ENCODE results near the gene C1orf105.
"Not testable (repeated sequence)": the region's sequence is repeated elsewhere in the genome, so short reads cannot be mapped to it uniquely, and the experiment has no call there.

Gene C1orf105

DNA sequence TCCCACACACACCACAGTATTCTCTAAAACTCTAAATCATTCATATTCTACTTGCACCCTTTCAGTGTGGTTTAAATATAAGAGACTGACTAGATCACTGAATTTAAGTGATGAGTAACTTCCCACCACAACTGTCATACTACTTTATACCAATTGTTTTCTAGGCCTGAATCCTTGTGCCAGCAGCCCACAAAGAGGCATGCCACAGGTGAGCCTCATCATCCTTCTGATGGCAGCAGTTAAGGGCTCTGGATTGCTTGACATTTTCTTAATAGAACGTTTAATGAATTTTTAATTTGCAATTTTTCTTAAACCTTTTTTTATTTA is 9.6 kb downstream of the C1orf105 start:
- DNase-seq, result no peak

DNA sequence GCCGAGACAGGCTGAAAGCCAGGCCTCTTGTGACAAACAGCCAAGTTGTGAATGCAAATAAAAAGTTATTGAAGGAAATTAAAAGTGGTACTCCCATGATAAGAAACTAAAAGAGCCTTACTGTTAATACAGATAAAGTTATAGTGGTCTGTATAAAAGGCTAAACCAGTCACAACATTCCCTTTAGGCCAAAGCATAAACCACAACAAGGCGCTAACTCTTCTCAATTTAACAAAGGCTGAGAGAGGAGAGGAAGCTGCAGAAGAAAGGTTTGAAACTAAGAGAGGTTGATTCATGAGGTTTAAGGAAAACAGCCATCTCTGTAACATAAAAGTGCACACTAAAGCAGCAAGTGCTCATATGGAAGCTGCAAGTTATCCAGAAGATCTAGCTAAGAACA is 10.7 kb downstream of the C1orf105 start:
- DNase-seq, result no peak

- DNase-seq, result no peak
Observed at GRCh38 chr1:172431721-172432192, 11.3 kb downstream of the C1orf105 start.

DNA sequence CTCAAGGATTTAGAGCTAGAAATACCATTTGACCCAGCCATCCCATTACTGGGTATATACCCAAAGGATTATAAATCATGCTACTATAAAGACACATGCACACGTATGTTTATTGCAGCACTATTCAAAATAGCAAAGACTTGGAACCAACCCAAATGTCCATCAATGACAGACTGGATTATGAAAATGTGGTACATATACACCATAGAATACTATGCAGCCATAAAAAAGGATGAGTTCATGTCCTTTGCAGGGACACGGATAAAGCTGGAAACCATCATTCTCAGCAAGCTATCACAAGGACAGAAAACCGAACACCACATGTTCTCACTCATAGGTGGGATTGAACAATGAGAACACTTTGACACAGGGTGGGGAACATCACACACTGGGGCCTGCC is 16.7 kb downstream of the C1orf105 start:
- DNase-seq, result not testable (repeated sequence)

GRCh38 chr1:172442404-172442803 is 21.9 kb downstream of the C1orf105 start:
- DNase-seq, result no peak

DNA sequence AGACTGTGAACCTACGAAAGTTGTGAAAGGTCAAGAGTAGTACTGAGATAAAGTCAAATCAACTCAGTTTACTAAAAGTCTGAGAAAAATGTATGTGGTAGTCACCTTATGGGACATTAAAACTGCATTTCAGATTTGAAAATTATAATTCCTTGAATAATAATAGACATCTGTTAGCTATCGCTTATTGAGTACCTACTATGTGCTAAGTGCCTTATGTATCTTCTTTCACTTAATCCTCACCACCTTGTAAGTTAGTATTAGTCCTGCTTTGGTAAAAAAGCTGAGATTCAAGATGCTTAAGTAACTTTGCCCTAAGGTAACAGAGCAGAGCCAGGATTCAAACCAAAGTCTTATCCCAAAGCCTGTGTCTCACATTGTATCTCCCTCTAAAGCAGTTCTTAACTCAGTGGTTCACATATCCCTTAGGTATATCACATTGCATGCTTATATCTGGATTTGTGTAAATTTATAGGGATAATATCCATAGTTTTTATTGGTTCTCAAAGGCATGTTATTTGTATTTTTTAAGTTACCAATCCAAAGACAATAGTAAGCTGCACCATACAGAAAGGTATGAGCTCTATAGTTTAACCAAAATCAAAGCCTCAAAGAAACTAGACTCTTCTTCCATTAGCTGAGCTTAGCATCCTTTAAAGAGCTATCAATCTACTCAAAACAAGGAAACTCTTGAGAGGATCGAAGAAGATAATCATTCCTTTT is 22.5 kb downstream of the C1orf105 start:
- DNase-seq, result no peak

DNA sequence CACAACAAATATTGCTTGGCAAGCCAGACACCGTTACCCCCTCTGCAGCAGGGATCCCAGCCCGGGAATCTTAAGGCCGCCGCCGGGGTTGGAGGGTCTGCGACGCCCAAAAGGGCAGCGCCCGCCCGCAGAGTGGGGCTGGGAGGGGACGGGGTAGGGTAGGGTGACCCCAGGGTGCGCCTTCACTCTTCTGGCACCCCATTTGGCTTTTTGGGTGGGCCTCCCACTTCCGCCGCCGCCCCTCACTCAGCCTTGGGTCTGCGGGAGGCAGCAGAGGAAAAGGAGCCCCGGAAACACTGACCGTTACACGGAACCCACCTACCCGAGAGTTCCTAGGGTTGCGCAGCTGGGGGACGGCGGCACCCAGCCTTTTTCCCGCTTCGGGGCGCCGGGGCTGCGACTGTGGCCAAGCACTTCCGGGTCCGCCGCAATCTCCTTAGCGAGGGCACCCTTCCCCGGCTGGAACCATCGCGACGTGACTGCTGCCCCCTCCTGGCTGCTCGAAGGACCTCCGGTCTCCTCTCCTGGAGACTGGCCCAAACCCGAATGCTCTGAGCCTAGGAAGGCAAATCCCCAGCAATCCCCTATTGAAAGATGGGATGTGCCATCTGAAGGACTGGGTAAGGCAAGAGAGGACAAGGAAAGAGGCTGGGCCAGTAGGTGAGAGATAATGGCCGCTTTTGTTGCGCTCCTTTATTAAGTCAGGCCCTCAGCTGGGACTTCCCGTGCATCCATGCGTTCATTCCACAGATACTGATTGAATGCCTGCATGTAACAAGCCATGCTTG is 23.4 kb downstream of the C1orf105 start, which contains the start of gene PIGC:
PIGC (minus strand) TSS at position 404 of the 788 bp plus-strand sequence. CDS start 1,447 bp downstream, outside the sequence.
- peak; percentile 49 for DNase-seq

GRCh38 chr1:172446547-172446946 is 26.1 kb downstream of the C1orf105 start:
- DNase-seq, result no peak

- DNase-seq, result no peak
Observed at GRCh38 chr1:172447641-172448040, 27.2 kb downstream of the C1orf105 start.

DNA sequence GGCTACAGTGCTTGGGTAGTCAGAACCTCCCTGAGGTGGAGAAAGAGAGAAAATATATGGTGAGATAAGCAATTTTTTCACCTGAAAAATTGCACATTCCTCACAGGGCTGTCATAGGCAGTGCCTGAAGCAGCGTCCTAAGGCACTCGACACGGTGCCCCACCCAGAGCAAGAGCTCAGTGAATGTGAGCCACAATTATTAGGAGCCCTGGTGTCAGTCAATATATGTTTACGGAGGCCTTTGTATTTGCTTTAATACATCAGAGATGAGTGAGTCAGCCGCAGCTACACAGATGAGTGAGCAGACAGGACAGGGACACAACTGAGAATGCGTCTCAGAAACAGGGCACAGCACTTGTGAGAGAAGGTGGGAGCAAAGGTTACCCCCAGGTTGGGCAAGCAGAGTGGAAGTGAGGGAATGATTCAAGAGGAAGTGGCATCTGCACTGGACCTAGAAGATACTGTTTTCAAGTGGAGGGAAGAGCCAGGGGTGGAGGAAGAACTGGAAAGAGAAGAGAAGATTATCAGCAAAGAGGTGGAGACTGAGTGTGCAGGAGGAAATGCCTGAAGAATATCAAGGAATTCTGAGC is 28.6 kb downstream of the C1orf105 start:
- no peak for DNase-seq

- DNase-seq, result no peak
Observed at GRCh38 chr1:172449585-172450523, 29.4 kb downstream of the C1orf105 start.

DNA sequence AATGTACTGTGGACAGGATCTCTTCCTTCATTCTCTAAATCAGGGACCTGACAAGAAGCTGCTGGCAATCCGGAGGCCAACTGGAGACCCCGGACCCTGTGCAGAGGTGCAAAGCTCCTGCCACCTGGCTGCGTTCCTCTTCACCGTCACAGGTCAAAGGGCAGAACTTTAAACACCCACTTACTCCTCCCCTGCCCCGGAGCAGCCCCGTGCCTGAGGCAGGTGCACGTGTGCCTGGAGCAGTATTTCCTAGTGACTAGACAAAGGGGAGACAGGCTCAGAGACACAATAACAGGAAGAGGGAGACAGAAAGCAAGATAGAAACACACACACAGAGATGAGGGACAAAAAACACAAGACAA is 30.0 kb downstream of the C1orf105 start:
- DNase-seq, result no peak

GRCh38 chr1:172451002-172451443 is 30.5 kb downstream of the C1orf105 start:
- no peak for DNase-seq

GRCh38 chr1:172452536-172453152 is 32.2 kb downstream of the C1orf105 start:
- DNase-seq, result no peak

DNA sequence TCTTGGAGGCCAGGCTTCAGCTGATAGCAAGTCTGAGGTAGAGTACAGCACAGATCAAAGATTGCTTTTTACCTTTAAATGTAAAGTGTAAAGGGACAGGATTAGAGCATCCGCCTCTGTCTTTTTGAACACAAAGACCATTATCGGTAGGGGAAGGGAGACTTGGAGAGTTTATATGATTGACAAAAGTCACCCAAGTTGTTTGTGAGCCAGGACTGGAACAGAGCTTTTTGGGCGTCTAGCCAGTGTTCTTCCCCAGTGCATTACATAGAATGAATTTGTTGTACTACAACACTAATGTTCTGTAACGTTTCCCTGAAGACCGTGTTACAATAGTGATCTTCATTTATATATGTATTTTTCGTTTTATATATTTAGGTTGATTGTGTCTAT is 32.7 kb downstream of the C1orf105 start:
- no peak for DNase-seq

GRCh38 chr1:172453607-172454006 is 33.1 kb downstream of the C1orf105 start:
- DNase-seq, result no peak

DNA sequence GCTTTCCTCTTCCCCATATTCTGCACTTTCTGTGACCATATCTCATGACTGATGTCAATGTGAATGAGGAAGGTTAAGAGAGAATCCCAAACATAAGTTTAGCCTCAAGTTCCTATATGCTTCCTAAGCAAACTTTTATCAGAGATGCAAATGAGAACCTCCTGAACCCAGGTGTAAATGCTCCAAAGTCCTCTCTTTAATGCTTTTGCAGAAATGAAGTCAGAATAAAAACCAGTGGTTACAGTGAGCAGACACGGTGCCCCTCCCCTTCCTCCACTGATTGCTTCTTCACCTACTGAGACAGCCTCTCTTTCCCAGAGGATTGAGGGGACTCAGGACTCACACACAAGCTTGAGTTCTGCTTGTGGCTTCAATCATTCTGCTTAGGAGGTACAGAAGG is 35.0 kb downstream of the C1orf105 start:
- DNase-seq, result no peak

DNA sequence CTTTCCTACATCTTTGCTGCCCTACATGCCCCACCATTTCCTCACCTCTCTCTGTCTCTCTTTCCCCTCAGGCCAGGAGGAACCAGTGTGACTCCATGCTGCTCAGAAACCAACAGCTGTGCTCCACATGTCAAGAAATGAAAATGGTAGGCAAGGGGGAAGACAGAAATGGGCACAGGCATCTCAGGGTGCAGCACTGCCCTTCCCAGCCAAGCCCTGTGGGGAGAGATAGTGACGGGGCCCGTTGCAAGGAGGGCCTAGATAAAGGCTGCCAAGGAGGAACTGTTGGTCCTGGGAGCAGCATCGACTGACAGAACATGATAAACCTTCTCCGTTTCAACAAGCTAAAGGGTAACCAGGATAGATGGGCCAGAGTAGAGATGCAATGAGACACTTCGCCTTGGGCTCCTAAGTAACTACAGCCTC is 35.9 kb downstream of the C1orf105 start:
- no peak for DNase-seq

GRCh38 chr1:172457479-172458130 is 37.1 kb downstream of the C1orf105 start:
- DNase-seq, result no peak

DNA sequence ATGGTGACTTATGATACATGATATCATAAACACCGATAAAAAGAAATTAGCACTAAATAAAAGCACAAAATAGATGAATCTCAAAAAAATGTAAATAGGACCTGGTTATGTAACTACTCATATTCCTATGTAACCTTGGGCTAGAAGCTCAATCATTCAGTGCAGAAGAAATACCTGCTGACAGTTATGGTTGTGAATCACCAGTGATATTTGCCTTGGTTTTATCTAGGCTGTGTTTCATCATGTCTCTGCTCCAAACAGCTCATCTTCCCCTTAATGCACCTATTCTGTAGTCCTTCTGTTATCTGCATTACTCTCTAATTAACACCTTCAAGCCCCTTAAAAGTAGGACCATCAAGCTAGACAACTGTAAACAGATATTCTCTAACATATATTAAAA is 39.7 kb downstream of the C1orf105 start:
- DNase-seq, result no peak

GRCh38 chr1:172460887-172461315 is 40.4 kb downstream of the C1orf105 start:
- DNase-seq, result no peak

- DNase-seq, result no peak
Observed at GRCh38 chr1:172465617-172466016, 45.1 kb downstream of the C1orf105 start.
